GM21390 (cell line): ENCODE measurements around the gene APOOL.
"Not testable (repeated sequence)": the region's sequence is repeated elsewhere in the genome, so short reads cannot be mapped to it uniquely, and the experiment has no call there.

Experiments
- ATAC-seq: cut with Tn5 transposase; IDR thresholded peaks from one replicate; pipeline ENCODE4 v1.9.1; 2021; ENCODE audit not compliant: unreplicated experiment

The APOOL gene, protein sequence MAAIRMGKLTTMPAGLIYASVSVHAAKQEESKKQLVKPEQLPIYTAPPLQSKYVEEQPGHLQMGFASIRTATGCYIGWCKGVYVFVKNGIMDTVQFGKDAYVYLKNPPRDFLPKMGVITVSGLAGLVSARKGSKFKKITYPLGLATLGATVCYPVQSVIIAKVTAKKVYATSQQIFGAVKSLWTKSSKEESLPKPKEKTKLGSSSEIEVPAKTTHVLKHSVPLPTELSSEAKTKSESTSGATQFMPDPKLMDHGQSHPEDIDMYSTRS

DNA sequence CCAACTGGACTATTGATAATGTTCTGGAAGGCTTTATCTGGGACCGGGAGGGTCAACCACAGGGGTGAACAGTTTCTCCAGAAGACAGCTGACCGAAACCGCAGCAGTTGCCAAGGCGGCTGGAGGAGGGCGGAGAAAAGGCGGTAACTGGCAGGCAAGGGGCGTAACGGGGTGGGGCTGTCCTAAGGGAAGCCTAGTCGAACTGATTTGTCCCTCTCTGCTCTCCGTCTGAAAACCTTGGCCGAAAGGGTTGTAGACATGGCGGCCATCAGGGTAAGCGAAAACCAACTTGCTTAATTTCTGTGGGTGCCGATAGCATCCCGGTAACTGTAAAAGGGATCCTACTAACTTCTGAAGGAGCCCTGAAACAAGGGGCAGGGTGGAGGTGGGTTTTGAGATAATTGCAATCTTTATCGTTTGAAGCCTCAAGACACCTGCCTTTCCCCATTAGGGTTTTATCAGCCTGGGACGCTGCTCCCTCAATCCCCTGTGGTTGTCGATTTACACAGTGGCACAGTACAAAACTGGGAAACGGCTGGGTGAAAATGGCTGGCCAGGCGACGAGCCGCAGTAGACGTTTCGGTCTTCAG, at the start of gene APOOL:
APOOL (plus strand) TSS at position 223 of the 590 bp plus-strand sequence; CDS start at position 259, 36 bp downstream.
- ATAC-seq: peak; percentile 96

DNA sequence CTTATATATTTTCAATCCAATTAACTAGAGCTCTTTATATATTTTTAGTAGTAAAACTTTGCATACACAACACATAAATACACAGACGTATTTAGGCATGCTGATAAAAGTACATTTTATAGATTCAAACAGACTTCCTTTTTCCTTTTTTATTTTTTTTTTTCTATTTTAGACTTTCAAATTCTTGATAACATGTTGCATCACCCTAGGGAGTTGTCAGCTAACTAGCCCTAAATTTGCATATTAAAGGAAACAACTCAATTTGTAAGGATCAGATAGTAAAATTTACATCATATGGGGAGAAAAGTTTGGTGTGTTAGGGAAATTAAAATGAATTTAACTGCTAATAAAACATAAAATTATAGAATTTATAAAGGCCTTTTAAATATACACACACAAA, 47.4 kb upstream of the APOOL start:
- ATAC-seq: no peak

DNA sequence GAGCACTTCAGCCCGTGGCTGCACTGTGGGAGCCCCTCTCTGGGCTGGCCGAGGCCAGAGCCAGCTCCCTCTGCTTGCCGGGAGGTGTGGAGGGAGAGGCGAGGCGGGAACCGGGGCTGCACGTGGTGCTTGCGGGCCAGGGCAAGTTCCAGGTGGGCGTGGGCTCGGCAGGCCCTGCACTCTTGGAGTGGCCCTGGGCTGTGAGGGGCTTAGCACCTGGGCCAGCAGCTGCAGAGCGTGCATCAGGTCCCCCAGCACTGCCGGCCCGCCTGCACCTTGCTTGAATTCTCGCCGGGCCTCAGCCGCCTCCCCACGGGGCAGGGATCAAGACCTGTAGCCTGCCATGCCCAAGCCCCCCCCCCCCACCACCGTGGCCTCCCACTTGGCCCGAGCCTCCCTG, 28.9 kb upstream of the APOOL start:
- no peak for ATAC-seq

DNA sequence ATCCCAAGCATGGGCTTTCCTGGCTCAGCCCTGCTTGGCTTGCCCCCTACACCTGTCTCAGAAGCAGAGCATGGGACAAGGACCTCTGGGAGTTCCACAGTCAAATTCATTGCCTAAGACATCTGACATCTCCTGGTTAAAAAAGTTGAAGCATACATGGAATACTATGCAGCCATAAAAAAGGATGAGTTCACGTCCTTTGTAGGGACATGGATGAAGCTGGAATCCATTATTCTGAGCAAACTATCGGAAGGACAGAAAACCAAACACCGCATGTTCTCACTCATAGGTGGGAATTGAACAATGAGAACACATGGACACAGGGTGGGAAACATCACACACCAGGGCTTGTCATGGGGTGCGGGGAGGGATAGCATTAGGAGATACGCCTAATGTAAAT, 11.9 kb upstream of the APOOL start:
- not testable (repeated sequence) for ATAC-seq

DNA sequence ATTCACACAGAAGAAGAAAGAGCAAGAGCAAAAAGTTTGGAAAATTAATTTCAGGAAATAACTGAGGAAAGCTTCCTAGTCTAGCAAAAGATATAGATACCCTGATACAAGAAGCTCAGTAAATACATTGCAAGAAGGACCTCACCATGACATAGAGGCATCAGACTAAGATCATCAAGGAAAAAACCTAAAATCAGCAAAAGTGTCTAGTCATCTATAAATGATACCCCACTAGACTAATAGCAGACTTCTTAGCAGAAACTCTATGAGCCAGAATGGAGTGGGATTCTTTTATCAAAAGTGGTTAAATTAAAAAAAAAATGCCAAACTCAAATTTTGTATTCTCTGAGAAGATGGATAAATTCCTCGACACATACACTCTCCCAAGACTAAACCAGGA, 10.5 kb upstream of the APOOL start:
- ATAC-seq: no peak

DNA sequence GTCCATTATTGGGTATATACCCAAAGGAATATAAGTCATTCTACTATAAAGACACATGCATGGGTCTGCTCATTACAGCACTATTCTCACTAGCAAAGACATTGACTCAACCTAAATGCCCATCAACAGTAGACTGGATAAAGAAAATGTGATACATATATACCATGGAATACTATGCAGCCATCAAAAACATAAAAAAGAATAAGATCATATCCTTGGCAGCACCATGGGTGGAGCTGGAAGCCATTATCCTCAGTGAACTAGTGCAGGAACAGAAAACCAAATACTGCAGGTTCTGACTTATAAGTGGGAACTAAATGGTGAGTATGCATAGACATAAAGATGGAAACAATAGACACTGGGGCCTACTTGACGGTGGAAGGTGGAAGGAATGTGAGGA, 2.3 kb upstream of the APOOL start:
- ATAC-seq: no peak

DNA sequence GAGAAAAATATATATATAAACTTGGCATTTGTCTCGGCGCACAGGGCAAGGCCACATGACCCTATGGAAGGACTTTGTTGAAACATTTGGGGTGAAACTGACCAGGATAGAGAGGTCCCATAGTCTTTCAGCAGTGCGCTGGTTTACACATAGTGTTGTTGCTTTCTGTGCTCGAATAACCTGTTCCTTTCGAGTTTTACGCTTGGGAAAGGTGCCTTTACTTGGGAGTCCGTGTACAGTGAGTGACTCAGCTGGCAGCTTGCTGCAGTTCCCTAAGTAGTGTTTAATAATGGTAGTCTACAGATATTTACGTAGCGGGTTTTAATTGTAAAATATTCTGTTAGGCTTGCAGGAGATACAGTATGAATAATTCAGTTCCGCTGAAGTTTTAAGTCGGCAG, 578 bp downstream of the APOOL start:
- peak; percentile 5 for ATAC-seq

DNA sequence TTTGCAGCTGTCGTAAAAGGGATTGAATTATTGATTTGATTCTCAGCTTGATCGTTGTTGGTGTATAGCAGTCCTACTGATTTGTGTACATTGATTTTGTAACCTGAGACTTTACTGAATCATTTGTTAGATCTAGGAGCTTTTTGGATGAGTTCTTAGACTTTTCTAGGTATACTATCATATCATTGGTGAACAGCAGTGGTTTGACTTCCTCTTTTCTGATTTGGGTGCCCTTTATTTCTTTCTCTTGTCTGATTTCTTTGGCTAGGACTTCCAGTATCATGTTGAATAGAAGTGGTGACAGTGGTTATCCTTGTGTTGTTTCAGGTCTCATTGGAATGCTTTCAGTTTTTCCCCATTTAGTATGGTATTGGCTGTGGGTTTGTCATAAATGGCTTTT, 8.4 kb downstream of the APOOL start:
- no peak for ATAC-seq

DNA sequence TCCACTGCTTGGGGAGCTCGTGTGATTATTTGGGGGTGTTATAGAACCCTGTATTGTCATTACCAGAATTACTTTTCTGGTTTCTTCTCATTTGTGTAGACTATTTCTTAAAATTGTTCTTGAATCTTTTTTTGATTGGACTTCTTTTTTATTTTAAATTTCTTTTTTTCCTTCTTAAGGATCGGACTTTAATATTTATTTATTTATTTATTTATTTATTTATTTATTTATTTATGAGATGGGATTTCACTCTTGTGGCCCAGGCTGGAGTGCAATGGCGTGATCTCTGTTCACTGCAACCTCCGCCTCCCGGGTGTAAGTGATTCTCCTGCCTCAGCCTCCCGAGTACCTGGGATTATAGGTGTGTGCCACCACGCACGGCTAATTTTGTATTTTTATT, 11.7 kb downstream of the APOOL start:
- ATAC-seq: not testable (repeated sequence)

DNA sequence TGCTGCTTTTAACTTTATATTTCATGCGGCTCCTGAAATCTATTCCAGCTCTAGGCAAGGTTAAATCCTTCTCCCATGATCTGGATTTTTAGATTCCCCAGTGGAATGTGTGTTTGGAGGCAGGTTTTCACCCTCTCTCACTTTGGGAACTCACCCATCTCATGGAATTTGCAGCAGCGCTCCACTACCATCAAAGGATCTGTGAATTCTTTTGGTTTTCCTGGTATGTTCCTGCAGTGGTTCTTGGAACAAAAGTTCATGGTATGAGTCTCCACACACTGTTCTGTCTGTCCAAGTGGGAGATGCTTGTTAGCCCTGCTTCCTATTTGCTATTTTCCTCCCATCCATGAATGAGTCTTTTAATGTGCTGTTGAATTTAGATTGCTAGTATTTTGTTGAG, 14.0 kb downstream of the APOOL start:
- no peak for ATAC-seq

DNA sequence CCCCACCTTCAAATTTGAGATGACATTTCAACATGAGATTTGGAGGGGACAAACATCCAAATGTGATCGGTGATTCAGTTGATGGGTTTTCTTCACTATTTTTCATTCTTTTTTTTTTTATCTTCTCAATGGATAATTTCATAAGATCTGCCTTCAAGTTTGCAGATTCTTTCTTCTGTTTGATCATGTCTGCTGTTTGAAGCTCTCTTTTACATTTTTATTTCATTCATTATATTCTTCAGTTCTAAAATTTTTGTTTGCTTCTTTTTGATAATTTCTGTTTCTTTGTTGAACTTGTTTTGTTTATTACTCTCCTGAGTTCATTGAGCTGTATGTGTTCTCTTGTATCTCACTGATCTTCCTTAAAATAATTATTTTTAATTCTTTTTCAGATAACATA, 14.8 kb downstream of the APOOL start:
- ATAC-seq: no peak

DNA sequence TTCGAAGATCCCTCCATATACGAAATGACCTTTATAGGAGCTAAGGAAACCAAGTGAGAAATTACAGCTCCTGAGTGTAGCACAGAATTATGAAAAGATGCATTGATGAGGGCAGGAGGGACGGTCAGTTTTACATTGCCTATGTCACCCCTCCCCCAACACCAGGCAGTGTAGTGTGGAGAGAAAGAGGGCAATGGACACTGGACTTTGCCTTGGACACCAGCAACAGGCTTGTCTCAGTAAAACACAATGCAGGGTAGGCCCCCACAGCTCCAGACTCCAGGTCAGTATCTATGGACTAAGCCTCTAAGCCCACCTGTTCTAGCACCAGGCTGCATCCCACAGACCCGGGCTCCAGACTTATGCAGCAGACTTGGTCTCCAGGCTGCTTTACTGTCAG, 16.5 kb downstream of the APOOL start:
- no peak for ATAC-seq

DNA sequence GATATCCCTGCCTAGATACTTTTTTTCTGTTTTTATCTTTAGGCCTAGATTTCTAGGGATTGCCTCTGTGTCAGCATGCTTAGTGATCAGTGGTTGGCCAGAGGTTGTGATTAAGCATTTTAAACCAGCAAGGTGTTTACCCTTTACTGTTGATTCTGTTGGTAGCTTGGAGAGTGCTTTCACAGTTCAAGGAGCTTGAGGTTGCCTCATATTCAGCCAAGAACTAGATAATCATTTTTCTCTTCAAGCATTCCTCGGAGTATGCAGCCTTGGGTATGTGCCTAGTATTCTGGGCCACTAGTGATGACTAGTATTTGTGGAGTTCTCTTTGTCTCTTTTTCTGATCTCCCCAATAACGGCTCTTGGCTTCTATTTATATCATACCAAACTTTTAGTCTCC, 20.4 kb downstream of the APOOL start:
- ATAC-seq: no peak

DNA sequence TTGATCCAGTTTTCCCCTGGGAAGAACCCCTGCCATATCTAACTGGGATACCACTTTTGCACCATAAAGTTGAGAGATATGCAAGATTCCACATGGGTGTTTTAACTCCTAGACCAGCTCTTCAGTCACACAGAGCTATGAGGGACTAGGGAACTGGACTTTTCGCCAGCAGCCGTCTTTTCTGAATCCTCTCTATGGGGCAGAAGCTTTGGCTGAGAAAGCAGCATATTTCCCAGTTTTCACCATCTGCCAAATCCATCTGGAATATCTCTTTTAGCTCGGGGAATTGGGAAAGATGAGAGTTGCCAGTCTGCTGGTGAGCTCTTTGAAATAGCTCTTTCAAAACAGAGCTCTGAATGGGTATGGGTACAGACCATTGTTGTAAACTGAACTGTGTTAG, 20.9 kb downstream of the APOOL start:
- ATAC-seq: no peak

DNA sequence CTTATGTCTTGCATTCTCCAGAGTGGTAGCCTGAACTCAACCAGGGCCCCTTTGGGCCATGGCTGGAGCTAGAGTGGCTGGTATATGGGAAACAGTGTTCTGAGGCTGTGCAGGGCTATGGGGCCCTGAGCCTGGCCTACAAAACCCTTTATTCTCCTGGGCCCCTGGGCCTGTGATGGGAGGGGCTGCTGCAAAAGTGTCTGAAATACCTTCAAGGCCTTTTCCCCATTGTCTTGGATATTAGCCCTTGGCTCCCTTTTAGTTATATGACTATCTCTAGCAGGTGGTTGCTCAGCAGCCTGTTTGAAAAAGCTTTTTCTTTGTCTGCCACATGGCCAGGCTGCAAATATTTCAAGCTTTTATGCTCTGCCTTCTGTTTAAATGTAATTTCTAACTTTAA, 22.5 kb downstream of the APOOL start:
- ATAC-seq: no peak

DNA sequence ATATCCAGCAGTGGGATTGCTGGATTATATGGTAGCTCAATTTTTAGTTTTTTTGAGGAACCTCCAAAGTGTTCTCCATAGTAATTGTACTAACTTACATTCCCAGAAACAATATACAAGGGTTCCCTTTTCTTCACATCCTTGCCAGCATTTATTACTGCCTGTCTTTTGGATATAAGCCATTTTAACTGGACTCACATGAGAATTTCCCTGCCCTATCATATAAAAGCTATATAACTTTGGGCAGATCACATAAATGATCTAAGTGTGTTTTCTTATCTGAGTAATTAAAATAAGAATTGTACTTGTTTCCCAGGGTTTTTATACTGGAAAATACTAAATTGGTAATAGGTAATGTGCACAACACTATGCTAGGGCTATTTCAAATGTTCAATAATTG, 25.4 kb downstream of the APOOL start:
- no peak for ATAC-seq

DNA sequence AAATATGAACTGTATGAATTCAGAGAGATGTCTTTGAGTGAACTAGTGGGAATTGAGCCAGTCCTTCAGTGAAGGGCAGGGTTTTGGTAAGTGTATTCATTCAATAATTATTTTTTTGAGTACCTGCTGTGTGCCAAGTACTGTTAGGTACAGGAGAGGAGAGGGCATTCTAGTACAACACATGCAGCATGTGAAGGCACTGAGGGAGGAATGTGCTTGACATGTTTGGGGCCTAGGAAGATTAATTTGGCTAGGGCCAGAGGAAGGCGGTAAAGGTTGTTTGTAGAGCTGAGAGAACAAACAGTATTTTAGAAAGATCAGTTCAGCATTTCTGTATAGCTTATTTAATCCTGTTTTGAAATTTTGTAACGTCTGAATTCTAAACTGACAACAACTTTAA, 27.8 kb downstream of the APOOL start:
- ATAC-seq: no peak

DNA sequence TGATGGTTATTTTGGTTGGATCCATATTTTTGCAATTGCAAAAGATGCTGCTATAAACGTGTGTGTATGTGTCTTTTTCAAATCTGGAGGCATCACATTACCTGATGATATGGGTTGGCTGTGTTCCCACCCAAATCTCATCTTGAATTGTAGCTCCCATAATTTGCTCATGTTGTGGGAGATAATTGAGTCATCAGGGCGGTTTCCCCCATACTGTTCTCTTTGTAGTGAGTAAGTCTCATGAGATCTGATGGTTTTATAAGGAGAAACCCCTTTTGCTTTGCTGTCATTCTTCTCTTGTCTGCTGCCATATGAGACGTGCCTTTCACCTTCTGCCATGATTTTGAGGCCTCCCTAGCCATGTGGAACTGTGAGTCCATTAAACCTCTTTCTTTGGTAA, 33.4 kb downstream of the APOOL start:
- no peak for ATAC-seq

DNA sequence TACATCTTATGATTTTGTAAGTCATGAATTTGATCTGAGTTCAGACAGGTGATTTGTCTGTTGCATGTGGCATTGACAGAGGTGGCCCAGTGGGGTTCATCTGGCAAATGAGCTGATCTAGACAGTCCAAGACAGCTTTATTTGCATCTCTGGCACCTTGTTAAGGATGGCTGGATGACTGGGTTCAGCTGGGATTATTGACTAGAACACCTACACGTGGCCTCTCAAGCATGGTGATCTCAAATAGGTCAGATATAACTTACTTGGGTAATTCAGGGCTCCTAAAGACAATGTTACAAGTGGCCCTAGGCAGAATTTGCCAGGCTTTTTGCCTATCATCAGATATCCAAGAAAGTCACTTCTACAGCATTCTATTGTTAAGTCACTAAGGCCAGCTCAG, 48.0 kb downstream of the APOOL start:
- no peak for ATAC-seq

DNA sequence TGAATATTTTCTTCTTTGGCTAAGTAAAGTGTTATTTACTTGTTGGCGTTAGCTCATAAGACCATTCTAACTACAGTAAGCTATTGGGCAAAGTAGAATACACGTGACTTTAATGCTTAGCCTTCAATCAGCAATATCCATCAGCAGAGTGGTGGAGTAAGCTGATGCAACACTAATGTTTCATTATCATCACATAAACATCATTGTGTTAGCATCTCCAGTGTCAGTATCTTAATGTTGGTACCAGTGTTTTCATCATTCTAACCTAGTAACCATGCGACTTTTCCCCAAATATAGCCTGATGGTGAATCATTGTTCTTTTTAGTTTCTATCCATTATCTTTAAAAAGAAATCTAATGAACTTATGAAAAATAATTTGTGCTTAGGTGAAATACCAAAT, 48.5 kb downstream of the APOOL start:
- ATAC-seq: no peak

DNA sequence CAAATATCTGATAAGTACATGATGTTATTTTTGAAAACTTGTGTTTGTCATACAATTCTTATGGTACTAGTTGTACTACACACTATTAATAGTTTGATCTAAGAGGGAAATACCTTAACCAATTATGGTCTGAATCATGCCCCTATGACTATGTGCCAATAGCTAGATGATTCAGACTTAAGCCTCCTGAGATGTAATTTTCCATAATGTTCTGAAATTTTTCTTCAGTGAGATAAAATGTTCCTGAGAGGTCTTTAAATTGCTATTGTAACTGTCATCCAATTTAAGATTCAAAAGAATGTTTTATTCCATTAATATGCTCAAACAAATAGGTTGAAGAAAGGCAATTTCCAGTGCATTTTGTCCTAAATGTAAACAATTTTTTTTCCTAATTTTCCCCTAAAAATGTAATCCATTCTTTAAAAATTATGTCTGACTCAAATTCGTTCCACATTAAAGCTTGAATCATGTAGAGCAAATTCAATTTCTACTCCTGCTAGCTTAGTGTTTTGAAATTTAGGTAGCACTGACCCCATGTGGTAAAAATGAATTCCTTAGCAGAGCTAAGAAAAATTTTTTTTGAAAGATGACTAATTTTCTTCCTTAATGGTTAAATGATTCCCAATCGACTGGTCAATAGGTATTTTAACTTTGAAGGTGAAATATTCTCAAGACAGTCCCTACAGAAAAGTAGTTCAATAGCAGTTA, 49.1 kb downstream of the APOOL start:
- no peak for ATAC-seq

DNA sequence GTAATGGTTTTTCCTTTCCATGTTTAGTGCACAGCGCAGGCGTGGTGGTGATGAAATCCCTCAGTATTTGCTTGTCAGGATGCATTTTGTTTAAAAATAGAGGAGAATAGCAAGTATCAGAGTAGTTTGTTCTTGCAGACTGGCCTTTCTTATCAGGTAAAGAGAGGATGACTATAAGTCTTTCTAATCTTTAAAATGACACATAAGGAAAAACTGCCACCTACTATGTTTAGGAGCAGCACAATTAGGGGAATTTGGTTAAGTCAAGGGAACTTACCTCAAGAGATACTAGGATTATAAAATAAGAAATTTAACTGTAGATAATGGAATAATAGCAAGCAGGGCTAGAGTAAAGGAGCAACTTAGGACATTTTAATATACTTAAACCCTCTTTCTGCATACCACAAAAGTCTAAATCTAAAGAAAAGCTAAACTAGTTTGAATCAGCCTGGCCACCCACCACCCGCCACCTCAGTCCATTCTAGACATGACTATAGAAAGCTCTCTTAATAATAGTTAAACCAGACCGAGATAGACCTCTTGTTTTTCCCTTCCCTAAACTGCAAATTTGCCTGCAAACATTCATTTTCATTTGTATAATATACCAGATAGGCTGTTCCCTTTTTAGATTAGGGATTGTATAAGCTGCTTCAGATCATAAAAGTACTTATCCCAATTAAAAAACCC, 62.0 kb downstream of the APOOL start:
- ATAC-seq: peak; percentile 49
